ENCODE measurements around the gene GAB4.
"Not testable (repeated sequence)": the region's sequence is repeated elsewhere in the genome, so short reads cannot be mapped to it uniquely, and the experiment has no call there.

Gene GAB4, protein sequence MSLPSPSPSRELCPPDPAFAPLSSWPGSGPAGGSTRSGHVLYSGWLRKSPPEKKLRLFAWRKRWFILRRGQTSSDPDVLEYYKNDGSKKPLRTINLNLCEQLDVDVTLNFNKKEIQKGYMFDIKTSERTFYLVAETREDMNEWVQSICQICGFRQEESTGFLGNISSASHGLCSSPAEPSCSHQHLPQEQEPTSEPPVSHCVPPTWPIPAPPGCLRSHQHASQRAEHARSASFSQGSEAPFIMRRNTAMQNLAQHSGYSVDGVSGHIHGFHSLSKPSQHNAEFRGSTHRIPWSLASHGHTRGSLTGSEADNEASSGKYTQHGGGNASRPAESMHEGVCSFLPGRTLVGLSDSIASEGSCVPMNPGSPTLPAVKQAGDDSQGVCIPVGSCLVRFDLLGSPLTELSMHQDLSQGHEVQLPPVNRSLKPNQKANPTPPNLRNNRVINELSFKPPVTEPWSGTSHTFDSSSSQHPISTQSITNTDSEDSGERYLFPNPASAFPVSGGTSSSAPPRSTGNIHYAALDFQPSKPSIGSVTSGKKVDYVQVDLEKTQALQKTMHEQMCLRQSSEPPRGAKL

DNA sequence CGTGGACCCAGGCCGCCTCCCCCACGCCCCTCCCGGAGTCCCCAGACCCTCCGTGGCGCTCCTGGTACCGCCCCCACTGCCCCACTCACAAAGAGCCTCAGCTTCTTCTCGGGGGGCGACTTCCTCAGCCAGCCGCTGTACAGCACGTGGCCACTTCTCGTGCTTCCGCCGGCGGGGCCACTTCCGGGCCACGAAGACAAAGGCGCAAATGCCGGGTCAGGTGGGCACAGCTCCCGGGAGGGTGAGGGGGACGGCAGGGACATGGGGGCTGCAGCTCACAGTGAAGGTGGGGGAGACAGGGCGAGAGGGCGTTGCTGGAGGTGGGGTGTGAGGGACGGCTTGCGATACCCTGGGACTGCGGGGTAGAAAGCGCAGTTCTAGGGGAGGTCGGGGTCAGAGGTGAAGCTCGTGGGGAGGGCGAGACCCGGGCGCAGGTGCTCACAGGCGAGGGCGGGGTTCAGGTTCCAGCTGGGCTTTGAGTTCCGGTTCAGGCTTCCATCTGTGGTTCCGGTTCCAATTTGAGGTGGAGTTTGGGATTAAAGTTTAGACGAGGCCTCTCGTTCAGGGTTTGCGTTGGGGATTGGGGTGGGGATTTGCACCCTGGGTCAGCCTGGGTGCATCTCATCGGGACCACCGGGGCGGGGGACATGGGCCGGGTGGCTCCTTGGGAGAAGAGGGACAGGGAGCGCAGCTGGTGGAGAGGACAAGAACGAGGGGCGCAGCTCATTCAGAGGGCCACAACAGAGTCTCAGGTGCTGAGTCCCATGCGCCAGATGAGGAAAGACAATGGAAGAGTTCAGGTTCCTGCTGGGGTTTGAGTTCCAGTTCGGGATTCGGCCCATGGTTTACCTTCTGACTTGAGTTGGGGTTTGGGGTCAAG lies at the start of gene GAB4:
GAB4 (minus strand) TSS at position 371 of the 880 bp plus-strand sequence; CDS start at position 263, 108 bp downstream.
- DNase-seq (ENCODE audit: low spot score): no peak

DNA sequence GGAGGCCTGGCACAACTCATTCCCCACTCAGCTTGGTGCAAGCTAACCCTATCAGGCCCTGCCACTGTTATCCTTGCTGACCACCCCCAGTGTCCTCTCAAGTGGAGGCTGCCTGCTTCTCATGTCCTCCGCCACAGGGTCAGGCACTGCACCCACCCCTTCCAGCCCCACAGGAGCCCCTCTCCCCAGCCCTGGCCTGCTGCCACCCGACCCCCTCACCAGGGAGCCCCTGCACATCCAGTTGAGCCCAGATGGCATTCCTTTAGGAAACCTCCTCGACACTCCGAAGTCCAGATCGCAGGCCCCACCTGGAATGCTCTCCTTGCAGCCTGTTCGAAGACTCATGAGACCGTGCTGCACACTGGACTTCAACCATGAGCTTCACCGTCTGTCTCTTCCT lies 48.8 kb upstream of the GAB4 start:
- no peak for DNase-seq (ENCODE audit: low spot score)

DNA sequence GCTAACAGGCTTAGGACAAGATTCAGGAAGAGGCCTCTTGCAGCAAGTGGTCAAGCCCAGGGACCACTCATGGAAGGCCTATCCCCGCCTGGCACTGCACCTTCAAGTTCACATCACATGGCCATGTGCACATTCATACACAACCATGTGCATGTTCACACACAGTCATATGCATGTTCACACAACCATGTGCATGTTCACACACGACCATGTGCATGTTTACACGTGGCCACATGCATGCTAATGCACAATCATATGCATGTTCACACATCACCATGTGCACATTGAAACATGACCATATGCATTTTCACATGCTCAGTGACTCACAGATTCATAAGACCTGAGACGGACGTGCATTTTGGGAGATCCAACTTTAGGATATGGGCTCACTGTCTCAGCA lies 48.0 kb upstream of the GAB4 start:
- DNase-seq (ENCODE audit: low spot score): no peak

DNA sequence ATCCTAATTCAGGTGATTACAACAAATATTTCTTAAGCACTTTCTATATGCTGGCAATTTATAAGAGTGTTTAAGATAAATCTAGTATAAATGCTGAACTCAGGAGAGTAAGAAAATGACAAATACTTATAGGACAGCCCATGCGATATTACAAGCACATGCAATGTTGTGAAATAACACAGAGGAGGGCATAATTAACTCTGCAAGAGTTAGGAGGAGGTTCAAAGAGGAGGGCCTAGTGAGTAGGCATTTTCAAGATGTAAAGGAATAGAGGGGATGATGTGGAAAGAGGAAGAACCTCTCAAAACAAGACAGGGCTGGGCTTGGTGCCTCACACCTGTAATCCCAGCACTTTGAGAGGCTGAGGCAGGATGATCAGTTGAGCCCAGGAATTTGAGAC lies 39.6 kb upstream of the GAB4 start:
- DNase-seq (ENCODE audit: low spot score): no peak

DNA sequence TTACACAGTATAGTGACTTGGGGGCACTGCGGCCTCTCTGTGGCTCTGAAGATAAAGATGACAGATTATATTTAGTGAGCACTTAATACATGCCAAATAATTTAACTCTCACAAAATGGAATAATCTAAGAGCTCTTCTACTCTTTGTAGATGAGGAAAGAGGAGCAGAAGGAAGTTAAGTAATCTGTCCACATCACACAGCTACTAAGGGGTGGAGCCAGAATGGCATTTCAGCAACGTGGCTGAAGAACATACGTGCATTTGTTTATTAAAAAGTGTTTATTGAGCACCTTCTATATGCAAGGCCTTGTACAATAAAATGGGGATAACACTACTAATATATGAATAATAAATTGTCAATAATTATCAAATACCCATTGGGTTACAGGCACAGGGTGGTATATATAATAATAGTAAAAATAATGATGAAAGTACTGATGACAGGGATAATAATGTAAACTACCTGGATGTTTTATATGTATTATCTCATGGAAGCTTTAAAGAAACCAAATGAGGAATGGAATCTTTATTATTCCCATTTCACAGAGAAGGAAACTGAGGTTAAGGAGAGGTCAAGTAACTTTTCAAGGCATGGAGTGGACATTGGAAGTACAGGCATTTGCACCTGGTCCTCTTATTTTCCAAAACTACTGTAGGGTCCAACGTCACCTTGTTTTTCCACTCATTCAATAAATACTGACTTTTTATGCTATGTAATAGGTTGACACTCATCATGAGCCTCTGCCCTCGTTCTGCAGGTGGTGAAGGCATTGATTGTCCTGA lies 38.7 kb upstream of the GAB4 start:
- DNase-seq (ENCODE audit: low spot score): no peak

DNA sequence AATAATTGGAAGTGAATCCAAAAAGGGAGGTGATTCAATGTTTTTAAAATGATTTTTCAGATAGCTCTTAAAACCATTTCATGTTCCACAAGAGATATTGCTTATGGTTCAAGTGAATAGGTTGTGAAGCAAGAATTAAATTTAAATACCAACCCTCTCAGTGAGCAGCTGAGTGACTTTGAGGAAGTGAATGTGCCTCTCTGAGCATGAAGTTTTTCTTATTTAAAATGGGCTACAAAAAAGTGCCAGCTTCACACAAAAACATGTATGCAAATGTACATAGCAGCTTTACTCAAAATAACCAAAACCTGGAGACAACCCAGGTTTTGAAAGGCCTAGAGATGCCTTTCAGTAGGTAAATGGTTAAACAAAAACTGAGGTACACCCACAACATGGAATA lies 35.5 kb upstream of the GAB4 start:
- DNase-seq (ENCODE audit: low spot score): no peak

DNA sequence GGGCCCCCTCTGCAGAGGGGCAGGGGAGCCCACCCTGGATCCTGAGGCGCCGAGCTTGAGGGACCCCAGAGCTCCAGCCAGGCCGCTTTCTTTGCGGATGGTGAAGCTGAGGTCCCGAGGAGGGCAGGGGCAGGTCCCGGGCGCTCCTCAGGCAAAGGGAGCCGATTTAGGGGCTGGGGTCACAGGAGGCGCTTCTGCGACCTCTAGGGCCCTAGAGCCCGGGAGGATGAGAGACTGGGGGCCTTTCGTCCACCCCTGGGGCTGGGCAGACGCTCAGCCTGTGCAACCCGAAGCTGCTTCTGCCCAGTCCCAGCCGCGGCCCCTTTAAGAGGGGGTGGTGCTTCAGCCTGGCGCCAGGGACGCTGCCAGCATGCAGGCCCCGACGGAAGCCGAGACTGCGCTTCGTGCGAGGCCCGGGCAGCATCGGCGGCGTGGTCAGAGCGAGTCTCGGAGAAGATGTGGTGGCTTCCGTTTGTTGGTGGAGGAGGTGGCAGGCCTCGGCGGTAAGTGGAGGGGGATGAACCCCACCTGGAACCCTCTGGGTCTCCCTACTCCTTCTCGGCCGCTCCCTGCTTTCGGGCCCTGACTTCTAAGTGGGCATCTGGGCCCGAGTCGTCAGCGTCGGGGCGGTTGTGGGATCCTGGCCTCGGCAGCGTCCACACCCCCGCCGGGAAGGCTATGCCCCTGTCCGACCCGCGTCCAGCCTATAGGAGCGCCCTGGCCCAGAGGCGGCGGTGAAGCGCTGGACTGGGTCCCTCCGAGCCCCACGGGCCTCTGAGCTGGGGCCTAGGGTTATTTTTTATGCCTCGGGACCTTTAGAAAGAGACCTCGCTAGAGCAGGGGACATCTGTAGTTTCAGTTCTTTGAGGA lies 29.1 kb upstream of the GAB4 start:
- DNase-seq (ENCODE audit: low spot score): peak; percentile 29

DNA sequence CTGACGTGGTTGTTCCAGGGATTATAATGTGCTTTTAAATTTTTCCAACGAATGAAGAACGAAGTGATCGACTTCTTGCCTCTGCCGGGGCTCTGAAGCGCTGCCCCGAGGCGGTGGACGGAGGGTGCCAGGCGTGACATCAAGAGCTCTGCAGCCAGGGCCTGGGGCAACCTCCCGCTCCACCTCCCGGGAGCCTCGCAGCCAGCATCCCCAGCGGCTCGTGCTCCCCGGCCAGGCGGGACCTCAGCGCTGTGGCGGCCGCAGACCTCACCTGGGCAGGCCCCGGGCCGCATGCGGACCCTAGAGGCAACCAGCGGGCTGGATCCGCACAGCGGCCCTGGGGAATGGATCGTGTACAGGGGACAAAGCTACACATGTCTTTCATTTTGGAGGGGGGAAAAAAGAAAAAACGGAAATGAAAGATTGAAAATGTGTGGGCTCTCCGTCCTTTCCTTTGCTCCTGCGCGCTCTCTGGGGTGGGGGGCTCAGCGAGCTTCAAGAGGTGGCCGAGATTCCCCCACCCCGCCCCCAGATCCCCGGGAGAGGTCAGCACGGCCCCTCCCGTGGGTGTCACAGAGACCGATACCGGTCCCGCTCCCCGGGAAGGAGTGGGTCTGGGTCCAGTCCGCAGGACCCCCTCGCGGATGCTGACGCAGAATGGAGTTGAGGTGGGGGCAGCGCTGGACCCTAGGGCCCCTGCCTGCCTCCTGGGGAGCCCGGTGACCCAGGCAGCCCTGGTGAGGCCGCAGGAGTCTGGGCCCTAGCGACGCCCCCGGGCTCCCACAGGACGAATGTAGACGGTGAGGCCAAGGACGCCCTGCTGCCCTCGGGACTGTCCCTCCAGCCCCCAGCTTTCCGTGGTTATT lies 28.2 kb upstream of the GAB4 start:
- DNase-seq (ENCODE audit: low spot score): peak; percentile 63

DNA sequence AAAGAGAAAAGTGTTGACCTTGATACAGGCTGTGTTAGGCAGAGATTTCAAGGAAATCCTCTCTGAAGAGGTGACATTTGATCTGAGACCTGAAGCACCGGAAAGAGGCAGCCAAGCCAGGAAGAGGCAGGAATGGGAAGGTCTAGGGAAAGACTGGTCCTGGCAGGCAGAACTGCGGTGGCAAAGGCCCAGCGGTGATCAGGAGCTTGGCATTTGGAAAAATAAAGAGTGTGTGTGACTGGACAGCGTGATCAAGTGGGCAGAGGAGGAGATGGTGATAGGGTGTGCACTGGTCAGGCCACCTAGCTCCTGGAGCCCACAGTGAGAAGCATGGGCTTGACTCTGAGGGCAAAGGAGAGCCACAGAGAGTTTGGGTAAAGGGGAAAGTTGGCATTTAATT lies 27.2 kb upstream of the GAB4 start:
- DNase-seq (ENCODE audit: low spot score): peak; percentile 36

DNA sequence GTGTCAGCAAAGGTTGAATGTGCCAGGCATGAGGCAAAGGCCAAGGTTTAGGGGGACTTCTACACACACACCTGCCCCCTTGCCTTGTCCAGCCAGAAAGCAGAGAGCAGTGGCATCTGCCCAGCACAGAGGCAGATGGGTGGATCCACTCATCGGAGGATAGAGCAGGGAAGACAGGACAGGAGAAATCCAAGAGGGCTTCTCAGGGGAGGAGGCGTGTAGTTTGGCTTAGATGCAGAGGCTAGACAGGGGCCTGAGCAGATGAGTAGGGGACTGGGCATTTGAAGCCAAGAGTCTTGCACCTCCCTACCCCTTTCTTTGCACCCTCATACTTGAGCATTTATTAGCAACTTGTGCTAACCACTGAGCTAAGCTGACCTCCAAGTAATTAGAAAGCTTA lies 26.5 kb upstream of the GAB4 start:
- DNase-seq (ENCODE audit: low spot score): not testable (repeated sequence)

DNA sequence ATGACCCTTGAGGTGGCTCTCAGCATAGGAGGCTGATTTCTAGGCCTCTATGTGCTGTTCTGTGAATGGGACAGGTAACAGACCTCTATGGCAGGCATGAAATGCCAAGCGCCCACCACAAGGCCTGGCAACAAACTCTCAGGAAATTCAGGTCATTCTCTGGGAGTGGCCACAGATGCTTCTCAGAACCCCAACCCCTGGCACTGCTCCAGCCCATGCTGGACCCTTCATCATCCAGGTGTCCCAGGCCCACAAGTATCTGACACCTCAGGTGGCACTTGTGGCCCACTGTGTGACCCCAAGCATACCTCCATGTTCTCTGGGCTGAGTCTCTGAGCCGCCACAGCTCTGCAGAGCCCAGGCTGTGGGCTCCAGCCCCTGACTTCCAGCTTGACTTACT lies 24.3 kb upstream of the GAB4 start:
- DNase-seq (ENCODE audit: low spot score): not testable (repeated sequence)

DNA sequence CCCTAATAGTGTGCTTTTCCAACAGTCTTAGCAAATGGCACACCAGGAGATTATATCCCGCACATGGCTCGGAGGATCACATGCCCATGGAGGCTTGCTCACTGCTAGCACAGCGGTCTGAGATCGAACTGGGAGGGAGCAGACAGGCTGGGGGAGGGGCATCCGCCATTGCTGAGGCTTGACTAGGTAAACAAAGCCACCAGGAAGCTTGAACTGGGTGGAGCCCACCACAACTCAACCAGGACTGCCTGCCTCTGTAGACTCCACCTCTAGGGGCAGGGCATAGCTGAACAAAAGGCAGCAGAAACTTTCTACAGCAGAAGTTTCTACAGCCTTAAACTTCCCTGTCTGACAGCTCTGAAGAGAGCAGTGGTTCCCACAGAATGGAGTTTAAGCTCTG lies 16.4 kb upstream of the GAB4 start:
- DNase-seq (ENCODE audit: low spot score): not testable (repeated sequence)

DNA sequence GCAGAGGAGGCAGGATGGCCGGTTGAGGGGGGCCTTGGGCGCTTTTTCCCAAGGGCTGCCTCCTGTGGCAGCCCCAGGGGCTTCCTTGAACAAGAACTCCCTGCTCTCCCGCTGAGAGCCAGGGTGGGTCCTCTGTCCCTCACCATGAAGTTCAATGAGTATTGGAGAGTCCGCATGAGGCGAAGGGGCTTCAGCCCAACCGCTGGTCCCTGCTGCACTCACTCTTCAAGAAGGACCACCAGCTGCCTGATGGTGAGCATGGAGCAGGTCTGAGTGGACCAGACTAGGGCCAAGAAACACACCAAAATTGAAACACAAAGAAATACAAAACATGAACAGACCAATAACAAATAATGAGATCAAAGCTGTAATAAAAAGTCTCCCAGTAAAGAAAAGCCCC lies 7.5 kb upstream of the GAB4 start:
- DNase-seq (ENCODE audit: low spot score): not testable (repeated sequence)

DNA sequence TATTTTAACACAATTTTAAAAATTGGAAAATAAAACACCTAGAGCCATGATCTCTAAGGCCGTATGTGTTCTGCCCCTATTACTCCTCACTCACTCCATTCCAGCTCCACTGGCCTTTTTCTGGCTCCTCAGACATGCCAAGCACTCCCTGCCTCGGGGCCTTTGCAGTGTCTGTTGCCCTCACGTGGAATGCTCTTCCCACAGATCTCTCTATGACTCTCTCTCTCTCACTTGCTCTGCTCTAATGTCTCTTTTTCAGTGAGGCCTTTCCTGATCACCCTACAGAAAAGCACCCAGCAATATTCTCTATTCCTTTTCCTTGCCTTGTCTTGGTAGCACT lies 6.0 kb upstream of the GAB4 start:
- DNase-seq (ENCODE audit: low spot score): not testable (repeated sequence)

DNA sequence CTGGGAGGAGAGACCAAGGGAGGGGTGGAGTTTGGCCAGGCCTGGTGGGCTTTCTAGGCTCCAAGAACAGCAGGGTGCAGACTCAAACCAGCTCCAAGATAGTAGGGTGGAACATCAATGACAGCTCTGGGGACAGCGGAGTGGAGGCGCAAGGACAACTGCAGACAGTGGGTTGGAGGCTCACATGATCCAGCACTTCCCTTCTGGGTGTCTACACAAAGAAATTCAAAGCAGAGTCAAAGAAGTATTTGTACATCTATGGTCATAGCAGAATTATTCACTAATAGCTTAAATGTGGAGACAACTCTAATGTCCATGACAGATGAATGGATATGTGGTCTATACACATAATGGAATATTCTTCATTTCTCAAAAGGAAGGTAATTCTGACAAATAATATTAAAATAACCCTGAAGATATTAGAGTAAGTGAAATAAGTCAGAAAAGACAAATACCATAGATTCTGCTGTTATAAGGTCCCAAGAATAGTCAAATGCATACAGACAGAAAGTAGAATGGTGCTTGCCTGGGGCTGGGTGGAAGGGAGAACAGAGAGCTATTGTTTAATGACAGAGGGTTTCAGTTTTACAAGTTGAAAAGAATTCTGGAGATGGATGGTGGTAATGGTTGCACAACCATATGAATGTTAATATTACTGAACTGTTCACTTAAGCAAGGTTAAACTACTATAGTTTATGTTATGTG lies 5.5 kb upstream of the GAB4 start:
- DNase-seq (ENCODE audit: low spot score): peak; percentile 83

DNA sequence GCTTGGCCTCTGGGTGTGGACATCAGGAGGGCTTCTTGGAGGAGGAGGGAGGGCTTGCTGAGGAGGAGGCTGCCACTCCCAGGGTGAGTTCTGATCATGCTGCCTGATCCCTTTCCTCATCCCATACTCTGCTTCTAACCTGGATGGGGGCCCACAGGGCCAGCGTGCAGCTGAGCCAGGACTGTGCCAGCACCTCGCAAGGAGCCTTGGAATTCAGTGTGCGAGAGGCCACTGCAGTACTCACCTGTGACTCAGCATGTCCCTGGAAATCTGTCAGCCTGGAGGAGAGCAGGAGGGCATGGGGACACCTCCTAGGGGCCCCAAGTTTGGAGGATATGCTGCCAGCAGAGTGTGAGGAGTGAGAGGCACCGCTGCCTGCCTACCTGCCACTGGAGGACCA lies 4.2 kb upstream of the GAB4 start:
- DNase-seq (ENCODE audit: low spot score): no peak

DNA sequence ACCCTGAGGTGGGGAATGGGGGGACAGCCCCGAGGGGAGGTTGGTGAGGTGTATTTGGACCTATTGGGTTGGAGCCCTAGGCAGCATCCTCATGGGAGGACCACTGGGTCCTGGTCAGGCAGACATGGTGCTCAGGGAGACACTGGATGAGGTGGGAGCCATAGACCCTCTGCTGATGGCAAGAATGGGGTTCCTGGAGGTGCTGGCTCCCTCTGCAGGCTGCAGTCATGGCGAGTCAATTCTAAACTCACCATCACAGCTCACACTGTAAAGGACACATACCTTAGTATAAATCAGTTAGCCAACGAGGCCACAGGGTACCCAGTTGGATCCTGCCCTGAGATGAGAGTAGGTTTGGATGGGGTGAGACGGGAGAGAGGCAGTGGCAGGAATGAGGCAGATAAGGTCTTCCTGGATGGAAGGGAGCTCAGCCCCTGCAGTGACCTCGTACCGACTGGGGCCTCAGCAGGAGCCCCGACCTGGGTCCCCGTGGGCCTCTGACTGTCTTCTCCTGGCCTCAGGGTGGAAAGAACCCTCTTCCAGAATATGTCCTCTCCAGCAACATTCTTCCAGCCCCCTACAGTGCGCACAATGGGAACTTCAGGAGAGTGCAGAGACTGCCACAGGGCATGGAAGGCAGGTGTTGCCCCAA lies 1.7 kb upstream of the GAB4 start:
- no peak for DNase-seq (ENCODE audit: low spot score)

DNA sequence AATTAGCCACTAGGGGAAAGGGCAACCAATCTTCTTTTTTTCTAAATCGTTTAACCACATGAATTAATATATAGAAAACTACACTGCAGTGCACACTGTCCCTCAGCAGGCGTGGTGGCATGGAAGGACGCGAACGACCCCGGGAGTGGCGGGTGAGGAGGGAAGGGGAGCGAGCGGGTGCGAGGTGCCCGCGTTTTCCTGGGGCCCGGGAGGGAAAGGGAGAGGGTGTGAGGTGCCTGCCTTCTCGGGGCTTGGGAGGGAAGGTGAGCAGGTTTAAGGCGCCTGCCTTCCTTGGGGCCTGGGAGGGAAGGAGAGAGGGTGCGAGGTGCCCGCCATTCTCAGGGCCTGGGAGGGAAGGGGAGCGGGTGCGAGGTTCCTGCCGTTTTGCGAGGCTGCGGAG lies 765 bp downstream of the GAB4 start:
- no peak for DNase-seq (ENCODE audit: low spot score)

DNA sequence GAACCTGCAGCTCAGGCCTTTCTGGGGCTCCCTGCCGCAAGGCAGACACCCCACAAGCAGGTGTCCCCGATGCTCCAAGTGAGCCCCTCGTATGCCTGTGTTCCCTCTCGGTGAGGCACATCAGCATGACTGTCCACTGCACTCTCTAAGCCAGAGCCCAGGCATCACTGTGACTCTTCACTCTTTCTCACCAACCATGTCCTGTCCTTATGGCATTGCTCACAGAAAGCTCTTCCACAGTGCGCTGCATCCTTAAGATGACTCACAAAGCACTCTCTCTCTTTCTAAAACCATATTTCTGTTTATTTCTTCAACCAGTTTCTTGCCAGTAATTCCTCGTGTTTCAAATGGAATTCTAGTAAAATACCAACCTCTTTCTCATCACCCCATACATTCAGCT lies 18.1 kb downstream of the GAB4 start:
- no peak for DNase-seq (ENCODE audit: low spot score)

Measured in globus pallidus (tissue), 1 donor.